CD4-positive, alpha-beta T cell treated with Interleukin-21 for 1 hour (primary cell): Measurements from ENCODE around the gene SNPH.
"Not testable (repeated sequence)": the region's sequence is repeated elsewhere in the genome, so short reads cannot be mapped to it uniquely, and the experiment has no call there.

Source experiments
- DNase-seq: peaks from one replicate; pipeline ENCODE4 v3.0.0-alpha.2; 2020

Gene SNPH

DNA sequence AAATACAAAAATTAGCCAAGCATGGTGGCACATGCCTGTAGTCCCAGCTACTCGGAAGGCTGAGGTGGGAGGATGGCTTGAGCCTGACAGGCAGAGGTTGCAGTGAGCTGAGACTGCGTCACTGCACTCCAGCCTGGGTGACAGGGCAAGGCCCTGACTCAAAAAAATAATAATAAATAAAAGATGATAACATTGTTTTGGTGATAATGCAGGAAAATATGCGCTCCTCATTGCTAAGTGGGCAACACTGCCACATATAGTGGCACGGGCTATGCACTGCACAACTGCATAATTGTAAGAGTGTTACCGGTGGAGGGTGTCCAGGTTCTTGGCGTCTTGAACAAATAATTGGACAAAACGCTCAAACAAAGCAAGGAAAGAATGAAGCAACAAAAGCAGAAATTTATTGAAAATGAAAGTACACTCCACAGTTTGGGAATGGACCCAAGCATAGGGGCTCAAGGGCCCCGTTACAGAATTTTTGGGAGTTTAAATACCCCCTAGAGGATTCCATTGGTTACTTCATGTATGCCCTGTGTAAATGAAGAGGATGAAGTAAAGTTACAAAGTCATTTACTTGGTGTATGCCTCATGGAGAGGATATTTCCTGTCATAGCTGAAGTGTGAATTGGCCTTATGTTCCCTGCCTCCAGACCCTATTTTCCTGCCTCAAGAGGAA lies 77.5 kb downstream of the SNPH start:
- DNase-seq = not testable (repeated sequence)

- no peak for DNase-seq
These were observed 79.1 kb downstream of the SNPH start for GRCh38 chr20:1345030-1345755.

GRCh38 chr20:1345756-1346093 lies 79.6 kb downstream of the SNPH start:
- no peak for DNase-seq

GRCh38 chr20:1346315-1346969 lies 80.3 kb downstream of the SNPH start:
- DNase-seq = no peak

GRCh38 chr20:1353956-1354355 lies 87.9 kb downstream of the SNPH start:
- DNase-seq = no peak

DNA sequence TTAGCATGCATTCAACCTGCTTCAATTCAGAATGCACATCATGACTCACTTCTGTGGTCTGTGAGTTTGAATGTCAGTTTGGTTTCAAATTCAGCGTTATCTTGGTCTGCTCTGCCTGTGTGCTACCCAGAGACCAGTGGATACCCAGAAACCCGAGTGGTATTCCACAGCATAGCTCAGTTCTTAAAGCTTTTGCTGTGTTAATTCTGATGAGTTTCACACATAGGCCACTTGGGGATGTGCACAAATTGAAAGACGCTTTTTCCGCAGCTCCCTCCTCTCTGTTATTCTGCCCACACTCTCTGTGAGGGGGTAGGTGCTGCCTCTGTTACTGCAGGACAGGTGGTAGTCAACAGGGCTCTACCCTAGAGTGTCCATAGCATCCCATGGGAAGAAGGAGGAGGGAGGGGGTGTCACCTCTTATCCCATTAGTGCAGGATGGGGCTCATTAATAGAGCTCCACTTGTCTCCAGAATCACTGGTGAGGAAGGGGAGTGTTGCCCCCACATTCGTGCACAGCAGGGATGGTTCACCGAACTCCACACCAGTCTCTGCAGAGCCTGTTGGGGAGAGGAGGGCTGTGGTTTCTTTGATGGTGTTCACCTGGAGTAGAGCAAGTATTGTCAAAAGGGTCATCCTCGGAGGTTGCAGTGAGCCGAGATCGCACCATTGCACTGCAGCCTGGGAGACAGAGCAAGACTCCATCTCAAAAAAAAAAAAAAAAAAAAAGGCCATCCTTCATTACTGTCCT lies 92.0 kb downstream of the SNPH start:
- DNase-seq = no peak
